Kidney epithelial cell (primary cell): Measurements from ENCODE around the gene CREB5. TPM values are rescaled to one million over a fixed set of nuclear protein-coding genes. Genes with fewer than 3 reads are reported as not detected.

ENCODE experiments used
- DNase-seq: peaks from one replicate; pipeline ENCODE4 v3.0.0-alpha.2; 2010; ENCODE audit warnings: low read depth
- H3K27me3 ChIP-seq: 2 replicates; pipeline ENCODE4 v1.6.0; 2011; ENCODE audit warnings: low read length; ENCODE audit not compliant: control insufficient read depth, insufficient read depth
- H3K36me3 ChIP-seq: 2 replicates; pipeline ENCODE4 v1.5.1; 2011; ENCODE audit warnings: low read length; ENCODE audit not compliant: control insufficient read depth, insufficient read depth
- H3K4me3 ChIP-seq: 2 replicates; pipeline ENCODE4 v1.5.1; 2011; ENCODE audit warnings: low read depth, mild to moderate bottlenecking, control low read depth, low read length
- CTCF ChIP-seq: IDR thresholded peaks from 2 replicates; pipeline ENCODE4 v1.5.1; 2011; ENCODE audit warnings: mild to moderate bottlenecking, moderate library complexity, low read length, control low read depth, inconsistent platforms; ENCODE audit not compliant: insufficient read depth, poor library complexity, severe bottlenecking
- total RNA-seq: library from RNA; depleted of rRNA; stranded (reverse); fragments of >200 nt; gene quantifications from 2 replicates; pipeline ENCODE4 v1.2.3, GENCODE V29; 2015

CREB5 gene
- total RNA-seq, 1 donor from 2014 or later: 27.9 TPM

GRCh38 chr7:28452681-28453080, 40.4 kb downstream of the CREB5 start:
- Histone ChIP-seq H3K27me3 (no peaks in the 10 kb centered on the region), H3K4me3 (no peak overlapping the region), H3K36me3 (no peaks in the 10 kb centered on the region)
- DNase-seq: no peak
- TF ChIP-seq CTCF: no peak

GRCh38 chr7:28455486-28455885, 43.2 kb downstream of the CREB5 start:
- H3K4me3 ChIP-seq: no peak overlapping the region
- H3K27me3 ChIP-seq: no peaks in the 10 kb centered on the region
- H3K36me3 ChIP-seq: no peaks in the 10 kb centered on the region
- DNase-seq: no peak
- TF ChIP-seq CTCF: no peak

GRCh38 chr7:28456044-28456443, 43.7 kb downstream of the CREB5 start:
- no peak for TF ChIP-seq CTCF
- no peak overlapping the region for H3K4me3 ChIP-seq
- no peaks in the 10 kb centered on the region for H3K27me3 ChIP-seq
- no peaks in the 10 kb centered on the region for H3K36me3 ChIP-seq
- no peak for DNase-seq

GRCh38 chr7:28458732-28459131, 46.4 kb downstream of the CREB5 start:
- TF ChIP-seq CTCF: no peak
- H3K4me3 ChIP-seq: no peak overlapping the region
- H3K27me3 ChIP-seq: no peaks in the 10 kb centered on the region
- no peak for DNase-seq
- H3K36me3 ChIP-seq: no peaks in the 10 kb centered on the region

- DNase-seq: no peak
- Histone ChIP-seq H3K4me3 (no peak overlapping the region), H3K36me3 (no peaks in the 10 kb centered on the region), H3K27me3 (no peaks in the 10 kb centered on the region)
- no peak for TF ChIP-seq CTCF
Measured at GRCh38 chr7:28459306-28459705, 47.0 kb downstream of the CREB5 start.

- TF ChIP-seq CTCF: no peak
Measured at GRCh38 chr7:28465697-28466096, 53.4 kb downstream of the CREB5 start.

More at GRCh38 chr7:28465697-28466096, 53.4 kb downstream of the CREB5 start:
- no peaks in the 10 kb centered on the region for H3K36me3 ChIP-seq
- no peaks in the 10 kb centered on the region for H3K27me3 ChIP-seq
- no peak overlapping the region for H3K4me3 ChIP-seq
- DNase-seq: no peak
